ENCODE results near the gene CYP1A2.

CYP1A2 gene

DNA sequence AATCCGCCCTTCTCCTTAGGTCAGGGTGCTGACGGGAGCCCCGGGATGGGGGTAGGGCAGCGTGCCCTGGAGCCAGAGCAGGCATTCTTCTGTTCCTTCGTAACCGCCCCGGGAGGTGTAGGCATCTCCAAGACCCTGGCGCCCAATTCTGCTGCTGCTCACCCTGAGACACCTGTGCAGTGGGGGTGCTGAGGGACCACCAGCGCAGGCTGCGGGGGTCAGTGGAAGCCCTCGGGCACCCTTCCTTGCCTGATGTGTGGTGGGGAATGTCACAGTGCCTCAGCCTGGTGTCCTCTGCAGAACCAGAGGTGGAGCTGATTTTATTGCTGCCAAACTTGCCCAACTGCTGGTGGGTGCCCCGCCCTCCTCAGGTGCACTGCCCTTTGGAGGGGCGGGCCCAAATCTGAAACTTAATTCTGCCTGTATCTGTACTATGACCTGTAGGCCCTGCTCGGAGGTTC, 40.6 kb downstream of the CYP1A2 start:
- no peak for DNase-seq (ENCODE audit: low read depth)

DNA sequence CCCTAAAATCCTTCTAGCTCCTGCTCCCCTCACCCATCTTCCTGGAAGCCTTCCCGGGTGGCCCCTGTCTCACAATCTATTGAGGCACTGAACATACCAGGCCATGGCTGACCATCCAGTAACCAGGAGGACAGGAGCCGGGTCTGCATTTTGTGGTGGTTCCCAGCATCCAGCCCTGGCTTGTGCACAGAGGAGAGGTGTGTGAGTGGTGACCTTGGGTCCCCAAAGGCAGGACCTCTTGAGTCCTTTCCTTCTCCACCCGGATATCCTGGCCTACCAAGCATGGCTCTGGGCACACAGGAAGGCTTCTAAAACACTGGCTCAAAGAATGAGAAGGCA, 41.1 kb downstream of the CYP1A2 start:
- DNase-seq (ENCODE audit: low read depth): no peak

DNA sequence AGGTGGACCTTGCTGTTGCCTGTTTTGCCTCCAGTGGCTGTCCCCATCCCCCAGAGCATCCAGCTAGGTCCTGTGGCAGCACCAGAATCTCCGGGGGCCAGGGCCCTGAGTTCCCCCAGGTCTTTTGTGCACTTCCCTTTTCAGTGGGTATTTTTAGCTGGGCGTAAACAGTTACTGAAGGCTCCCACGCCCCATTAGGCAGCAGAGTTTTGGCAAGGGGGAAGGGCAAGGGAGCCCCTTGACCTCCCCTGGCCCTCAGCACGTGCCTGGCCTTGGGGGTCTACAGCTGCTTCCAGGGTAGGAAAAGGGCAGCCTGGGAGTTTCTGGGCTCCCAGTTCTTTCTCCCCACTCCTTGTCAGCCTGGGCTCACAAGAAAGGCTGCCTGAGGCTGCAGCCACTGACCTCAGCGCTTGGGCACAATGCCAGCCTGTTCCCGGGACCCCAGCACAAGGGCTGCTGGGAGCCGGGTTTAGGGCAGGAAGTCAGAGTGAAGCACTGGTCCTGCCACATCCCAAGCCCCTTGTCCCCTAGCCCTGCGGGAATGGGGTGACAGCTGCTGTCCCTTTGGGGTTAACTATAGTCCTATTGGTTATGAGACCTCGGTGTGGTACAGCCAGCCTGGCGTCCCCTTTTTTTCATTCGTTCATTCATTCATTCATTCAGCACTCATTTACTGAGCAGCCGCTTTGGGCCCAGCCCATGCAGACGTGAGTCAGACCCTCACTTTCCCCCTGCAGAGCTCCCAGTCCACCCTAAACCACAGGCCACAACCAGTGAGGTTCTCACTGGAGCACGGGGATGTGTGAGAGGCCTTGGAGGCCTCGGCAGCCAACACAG, 41.7 kb downstream of the CYP1A2 start:
- DNase-seq (ENCODE audit: low read depth): no peak

DNA sequence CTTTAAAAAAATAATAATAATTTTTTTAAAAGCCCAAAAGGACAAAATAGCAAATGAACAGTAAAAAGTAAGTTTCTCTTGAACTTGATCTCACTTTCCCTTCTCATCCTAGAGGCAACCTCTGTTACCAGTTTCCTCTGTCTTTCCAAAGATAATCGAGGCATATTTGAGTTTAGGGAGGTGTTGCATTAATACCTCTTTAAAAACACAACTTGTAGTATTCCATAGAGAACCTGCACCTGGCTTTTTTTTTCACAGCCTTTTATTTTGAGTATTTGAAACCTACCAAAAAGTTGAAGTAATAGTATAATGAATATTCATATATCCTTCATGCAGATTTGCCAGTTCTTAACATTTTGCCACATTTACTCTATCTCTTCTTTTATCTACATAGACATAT, 42.4 kb downstream of the CYP1A2 start:
- DNase-seq (ENCODE audit: low read depth): no peak

DNA sequence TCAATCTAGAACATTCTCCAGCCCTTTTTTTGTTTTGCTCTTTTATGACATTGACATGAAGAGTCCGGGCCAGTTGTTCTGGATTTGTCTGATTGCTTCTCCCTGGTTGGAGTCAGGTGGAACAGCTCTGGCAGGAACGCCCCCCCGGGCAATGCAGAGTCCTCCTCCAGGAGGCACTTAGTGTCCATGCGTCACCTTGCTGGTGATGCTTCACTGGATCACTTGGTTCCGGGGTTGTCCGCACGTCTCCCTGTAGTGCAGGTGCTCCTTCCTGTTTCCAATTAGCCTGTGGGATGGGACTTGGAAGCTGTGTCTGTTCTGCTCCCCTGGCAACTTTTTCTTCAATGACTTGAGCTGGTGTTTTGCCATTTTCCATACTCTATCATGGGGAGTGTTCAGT, 43.0 kb downstream of the CYP1A2 start:
- DNase-seq (ENCODE audit: low read depth): no peak

DNA sequence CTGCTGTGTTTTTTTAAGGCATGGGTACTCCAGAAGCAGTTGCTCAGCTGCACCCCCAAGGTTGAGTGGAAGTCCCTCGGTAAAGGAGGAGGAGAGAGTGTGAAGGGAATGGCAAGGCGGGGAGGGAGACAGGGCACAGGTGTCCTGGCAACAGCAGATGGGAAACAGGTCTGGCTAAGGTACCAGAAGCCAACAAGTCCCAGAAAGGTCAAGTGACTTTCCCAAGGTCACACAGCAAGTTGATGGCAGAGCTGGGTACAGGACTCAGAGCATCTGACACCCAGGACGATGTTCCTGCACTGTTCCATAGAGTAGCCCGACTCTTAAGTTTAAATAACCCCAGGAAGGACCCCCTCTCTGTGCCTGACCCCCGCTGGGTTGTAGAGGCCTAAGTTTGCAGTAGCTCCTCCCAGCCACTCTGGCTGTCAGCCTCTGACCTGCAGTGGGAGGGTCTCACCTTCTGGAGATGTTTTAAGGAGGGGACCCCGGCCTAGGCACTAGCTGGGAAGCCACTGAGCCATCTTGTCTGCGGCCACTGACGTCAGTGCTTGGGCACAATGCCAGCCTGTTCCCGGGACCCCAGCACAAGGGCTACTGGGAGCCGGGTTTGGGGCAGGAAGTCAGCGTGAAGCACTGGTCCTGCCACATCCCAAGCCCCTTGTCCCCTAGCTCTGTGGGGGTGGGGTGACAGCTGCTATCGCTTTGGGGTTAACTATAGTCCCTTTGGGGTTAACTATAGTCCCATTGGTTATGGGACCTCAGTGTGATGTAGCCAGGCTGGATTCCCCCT, 43.8 kb downstream of the CYP1A2 start:
- DNase-seq (ENCODE audit: low read depth): no peak

DNA sequence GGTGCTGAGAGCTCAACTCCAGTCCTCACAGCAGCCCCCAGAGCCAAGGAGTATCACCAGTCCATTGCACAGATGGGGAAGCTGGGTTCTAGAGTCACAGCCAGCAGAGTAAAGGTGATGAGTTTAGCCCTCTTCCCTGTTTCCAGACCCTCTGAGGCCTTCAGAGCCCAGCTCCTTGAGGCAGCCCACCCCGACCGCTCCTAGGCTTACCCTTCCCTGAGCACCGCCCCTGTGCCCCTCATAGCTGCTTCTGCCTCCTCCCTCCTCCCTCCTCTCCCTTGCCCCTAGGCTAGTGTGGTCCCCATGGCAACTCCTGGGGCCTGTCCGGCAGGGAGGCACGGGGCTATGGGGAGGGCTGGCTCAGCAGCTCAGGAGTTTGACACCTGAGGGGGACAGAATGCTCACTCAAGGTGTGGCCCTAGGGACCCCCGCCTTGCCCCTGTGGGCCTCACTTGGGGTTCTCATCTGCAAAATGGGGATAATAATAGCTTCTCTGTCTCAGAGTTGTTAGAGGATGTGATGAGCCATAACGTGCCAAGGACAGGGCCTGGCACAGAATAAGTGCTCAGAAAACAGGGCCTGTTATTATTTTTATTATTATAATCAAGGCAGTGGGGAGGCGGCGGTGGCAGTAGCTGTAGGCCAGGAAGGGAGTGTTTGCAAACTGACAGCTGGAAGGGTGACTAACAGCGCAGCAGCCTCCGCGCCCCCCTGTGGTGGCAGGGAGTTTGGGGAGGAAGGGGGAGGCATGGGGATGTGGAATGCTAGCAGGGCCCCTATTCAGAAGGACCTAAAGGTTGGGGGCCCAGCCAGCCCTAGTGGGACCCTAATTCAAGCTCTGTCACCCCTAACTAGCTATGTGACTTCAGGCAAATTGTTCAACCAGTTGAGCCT, 44.7 kb downstream of the CYP1A2 start:
- DNase-seq (ENCODE audit: low read depth): no peak

DNA sequence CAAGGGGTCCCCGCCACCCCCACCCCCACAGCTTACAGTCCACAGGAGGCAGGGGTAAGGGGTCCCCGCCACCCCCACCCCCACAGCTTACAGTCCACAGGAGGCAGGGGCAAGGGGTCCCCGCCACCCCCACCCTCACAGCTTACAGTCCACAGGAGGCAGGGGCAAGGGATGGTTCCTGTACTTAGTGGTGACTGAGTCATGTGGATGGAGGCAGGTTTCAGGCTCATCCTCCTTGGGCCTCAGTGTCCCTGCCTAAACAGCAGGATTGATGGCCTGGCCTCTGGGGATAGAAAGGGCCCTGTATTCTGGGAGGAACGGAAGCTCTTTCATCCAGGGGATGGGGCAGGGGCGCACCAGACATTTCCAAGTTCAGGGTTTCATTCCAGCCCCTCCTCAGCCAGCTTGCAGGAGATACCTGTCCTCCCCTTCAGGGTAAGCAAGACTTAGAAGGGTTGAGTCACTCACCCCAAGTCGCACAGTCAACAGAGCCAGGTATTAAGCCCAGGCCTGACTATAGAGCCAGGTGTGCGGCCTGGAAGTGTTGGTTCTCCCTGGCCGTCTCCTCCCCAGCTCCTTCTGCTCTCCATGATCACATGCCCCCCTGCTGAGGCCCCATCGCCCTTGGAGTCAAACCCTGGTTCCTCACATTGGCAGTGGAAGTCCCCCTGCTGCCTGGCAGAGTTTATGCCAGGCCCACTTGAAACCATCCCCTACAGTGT, 45.8 kb downstream of the CYP1A2 start:
- DNase-seq (ENCODE audit: low read depth): no peak

DNA sequence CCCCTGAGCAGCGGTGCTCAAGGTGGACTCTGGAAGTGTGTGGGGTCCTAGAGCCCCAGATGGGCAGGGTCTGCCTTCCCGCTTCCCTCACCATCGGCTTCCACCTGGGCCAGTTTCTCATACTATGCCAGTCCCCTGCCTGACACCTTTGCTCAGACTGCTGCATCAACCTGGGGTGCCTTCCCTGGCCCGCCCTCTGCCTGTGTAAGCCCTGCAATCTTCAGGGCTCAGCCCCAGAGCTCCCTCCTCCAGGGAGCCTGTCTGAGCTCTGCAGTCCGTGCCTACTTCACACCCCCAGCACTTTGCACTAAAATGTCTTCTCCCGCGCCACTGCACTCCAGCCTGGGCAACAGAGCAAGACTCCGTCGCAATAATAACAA, 46.3 kb downstream of the CYP1A2 start:
- no peak for DNase-seq (ENCODE audit: low read depth)

DNA sequence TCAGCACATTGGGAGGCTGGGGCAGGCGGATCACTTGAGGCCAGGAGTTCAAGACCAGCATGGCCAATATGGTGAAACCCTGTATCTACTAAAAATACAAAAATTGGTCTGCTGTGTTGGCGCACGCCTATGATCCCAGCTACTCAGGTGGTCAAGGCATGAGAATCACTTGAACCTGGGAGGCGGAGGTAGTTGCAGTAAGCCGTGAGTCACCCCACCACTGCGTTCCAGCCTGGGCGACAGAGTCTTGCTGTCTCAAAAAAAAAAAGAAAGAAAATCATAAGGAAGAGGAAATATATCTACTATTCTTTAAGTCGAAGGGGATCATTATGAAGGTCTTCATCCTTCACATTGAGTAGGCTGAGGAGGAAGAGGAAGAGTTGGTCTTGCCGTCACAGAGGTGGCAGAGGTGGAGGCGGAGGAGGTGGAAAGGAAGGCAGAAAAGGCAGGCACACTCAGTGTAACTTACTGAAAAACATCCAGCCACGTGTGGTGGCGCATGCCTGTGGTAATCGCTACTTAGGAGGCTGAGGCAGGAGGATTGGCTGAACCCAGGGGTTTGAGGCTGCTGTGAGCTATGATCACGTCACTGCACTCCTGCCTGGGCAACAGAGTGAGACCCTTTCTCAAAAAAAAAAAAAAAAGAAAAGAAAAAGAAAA, 47.5 kb downstream of the CYP1A2 start:
- no peak for DNase-seq (ENCODE audit: low read depth)

DNA sequence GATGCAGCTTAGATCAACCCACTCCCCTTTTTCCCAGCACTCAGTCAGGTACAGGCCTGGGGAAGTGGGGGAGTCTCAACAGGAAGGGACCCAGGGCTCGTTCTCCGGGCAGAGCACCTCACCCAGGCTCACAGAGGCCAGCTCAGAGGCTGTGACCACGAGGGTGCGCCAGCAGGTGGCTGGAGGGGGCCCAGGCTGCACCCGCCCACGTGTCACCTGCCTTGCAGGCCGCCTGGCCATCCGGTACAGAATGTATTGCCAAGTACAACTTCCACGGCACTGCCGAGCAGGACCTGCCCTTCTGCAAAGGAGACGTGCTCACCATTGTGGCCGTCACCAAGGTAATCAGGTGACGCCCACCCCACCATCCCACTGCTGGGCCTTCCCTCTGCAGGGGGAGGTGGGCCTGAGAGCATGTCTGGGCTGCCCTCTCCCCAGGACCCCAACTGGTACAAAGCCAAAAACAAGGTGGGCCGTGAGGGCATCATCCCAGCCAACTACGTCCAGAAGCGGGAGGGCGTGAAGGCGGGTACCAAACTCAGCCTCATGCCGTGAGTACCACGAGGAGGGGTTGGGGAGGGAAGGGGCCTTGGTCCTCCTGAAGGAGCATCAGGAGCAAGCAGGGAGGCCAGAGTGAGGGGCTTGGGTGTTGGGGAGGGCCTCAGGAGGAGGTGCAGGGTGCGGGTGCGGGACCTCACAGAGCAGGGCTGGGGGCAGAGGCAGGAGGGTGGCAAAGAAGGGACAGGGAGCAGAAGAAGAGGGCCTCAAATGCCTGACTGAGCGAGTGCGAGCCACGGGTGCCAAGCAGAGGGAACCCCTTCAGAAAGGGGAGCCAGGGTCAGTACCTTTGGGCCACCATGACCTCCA, 50.0 kb downstream of the CYP1A2 start:
- DNase-seq (ENCODE audit: low read depth): no peak

DNA sequence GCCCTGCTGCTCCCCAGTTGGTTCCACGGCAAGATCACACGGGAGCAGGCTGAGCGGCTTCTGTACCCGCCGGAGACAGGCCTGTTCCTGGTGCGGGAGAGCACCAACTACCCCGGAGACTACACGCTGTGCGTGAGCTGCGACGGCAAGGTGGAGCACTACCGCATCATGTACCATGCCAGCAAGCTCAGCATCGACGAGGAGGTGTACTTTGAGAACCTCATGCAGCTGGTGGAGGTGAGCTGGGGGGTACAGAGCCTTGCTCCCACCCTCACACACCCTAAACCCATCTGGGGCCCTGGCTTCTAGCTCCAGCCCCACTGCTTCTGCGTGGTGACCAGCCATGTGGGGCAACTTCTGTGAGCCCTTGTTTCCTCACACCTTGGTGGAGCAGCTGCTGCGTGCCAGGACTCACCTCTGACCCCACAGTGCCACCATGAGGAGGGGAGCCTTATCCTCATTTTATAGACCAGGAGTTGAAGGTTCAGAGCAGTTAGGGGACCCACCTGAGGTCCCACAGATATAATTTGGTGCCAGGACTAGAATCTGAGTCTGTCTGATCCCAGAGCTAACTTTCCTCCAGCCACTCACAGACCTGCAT, 50.7 kb downstream of the CYP1A2 start:
- DNase-seq (ENCODE audit: low read depth): no peak

DNA sequence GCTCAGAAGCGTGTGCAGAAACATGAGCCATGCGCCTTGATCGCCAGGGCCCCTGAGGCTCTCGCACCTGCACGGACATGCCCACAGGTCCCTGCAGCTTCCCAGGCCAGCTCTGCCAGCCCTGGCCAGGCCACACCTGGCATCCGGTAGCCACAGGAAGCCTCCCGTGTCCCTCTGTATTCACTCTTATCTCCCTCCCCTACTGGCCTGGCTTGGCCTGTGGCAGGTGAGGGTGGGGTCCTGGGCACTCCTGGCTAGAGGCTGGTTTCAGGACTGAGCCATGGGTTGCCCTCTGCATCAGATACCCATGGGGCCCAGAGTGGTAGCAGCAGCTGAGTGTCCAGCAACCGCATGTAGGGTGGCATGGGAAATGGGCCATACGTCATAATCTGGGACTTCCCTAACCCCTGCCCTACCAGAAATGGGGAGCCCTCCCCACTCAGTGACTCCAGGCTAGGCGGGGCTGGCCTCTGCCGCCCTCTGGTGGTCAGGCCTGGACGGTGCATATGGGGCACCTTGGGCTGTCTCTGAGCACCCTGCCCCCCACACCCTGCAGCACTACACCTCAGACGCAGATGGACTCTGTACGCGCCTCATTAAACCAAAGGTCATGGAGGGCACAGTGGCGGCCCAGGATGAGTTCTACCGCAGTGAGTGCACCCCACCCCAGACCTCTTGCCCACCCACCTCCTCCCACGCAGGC, 51.4 kb downstream of the CYP1A2 start:
- no peak for DNase-seq (ENCODE audit: low read depth)

DNA sequence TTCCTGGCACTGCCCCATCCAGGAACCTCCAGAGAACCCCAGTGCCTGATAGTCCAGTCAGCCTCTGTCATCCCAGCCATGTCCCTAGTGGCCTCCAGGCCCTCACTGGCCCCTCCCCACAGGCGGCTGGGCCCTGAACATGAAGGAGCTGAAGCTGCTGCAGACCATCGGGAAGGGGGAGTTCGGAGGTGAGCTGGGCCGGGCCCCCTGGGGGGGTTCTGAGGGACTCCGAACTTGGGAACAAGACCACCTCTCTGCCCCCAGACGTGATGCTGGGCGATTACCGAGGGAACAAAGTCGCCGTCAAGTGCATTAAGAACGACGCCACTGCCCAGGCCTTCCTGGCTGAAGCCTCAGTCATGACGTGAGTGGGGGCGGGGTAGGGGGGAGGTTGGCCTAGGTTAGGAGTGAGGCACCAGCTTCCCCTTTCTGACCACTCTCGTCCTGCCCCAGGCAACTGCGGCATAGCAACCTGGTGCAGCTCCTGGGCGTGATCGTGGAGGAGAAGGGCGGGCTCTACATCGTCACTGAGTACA, 52.0 kb downstream of the CYP1A2 start:
- DNase-seq (ENCODE audit: low read depth): no peak

DNA sequence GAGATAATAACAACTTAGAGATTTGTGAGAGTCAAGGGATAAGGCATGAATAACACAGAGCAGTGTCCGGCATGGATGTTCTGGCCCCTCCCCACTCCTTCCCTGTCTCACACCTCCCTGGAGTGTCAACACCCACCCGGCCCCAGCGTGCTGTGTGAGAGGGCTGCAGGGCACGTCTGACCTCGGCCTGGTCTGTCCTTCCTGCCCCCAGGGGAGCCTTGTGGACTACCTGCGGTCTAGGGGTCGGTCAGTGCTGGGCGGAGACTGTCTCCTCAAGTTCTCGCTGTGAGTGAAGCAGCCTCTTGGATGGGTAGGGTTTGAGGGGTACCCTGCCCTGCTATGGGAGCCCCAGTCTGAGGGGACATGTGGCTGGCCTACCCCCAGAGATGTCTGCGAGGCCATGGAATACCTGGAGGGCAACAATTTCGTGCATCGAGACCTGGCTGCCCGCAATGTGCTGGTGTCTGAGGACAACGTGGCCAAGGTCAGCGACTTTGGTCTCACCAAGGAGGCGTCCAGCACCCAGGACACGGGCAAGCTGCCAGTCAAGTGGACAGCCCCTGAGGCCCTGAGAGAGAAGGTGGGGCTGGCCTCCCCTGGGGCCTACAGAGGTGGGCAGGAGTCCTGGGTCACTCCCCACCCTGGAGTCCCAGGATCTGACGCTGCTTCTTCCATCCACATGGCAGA, 52.8 kb downstream of the CYP1A2 start:
- no peak for DNase-seq (ENCODE audit: low read depth)

DNA sequence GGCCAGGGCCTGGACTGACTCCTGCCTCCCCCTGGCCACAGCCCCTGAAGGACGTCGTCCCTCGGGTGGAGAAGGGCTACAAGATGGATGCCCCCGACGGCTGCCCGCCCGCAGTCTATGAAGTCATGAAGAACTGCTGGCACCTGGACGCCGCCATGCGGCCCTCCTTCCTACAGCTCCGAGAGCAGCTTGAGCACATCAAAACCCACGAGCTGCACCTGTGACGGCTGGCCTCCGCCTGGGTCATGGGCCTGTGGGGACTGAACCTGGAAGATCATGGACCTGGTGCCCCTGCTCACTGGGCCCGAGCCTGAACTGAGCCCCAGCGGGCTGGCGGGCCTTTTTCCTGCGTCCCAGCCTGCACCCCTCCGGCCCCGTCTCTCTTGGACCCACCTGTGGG, 53.6 kb downstream of the CYP1A2 start:
- DNase-seq (ENCODE audit: low read depth): no peak

DNA sequence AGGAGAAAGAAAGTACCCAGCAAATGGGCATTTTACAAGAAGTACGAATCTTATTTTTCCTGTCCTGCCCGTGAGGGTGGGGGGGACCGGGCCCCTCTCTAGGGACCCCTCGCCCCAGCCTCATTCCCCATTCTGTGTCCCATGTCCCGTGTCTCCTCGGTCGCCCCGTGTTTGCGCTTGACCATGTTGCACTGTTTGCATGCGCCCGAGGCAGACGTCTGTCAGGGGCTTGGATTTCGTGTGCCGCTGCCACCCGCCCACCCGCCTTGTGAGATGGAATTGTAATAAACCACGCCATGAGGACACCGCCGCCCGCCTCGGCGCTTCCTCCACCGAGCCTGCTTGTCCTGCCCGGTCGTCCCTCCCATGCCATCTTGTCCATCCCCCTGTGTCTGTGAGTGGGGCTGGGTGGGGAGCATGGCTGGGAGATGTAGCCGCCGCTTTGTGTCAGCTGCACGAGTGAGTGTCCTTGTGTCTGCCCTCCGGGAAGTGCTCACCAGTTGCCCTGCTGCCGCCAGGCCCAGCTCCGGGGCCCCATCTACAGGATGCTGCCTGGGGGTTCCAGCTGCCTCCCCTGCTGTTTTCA, 54.3 kb downstream of the CYP1A2 start:
- no peak for DNase-seq (ENCODE audit: low read depth)

DNA sequence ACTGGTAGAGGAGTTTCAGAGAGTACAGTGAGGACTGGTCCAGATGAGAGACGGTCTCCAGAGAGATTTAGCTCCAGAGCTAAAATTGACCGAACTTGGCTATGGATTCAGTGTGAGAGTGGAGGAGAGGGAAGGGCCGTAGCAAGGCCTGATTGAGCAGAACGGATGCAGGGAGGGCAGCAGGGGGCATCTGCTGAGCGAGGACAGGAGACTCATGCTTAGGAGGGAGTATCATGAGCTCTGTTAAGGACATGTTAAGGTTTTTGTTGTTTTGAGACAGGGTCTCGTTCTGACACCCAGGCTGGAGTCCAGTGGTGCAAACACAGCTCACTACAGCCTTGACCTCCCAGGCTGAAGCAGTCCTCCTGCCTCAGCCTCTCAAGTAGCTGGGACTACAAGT, 56.3 kb downstream of the CYP1A2 start:
- no peak for DNase-seq (ENCODE audit: low read depth)

Measured in GM04504 (cell line).